K562 (cell line): ENCODE data around the gene DGKZ. TPM values are rescaled to one million over a fixed set of nuclear protein-coding genes. Genes with fewer than 3 reads are reported as not detected.

Experiments used
- CBX5 ChIP-seq: IDR thresholded peaks from 2 replicates; pipeline ENCODE4 v1.6.1; 2014; ENCODE audit warnings: low read depth, borderline replicate concordance
- ELF1 ChIP-seq: fragments of 200-800 bp; sonication (Bioruptor generic); IDR thresholded peaks from 2 replicates; pipeline ENCODE4 v1.6.1; 2016; ENCODE audit warnings: missing genetic modification characterization, missing compliant biosample characterization
- EP400 ChIP-seq: fragments of 450-650 bp; IDR thresholded peaks from 2 replicates; pipeline ENCODE4 v1.6.1; 2017; ENCODE audit warnings: antibody characterized with exemption, mild to moderate bottlenecking, moderate library complexity
- ETV6 ChIP-seq, 3 experiments: fragments of 150-350 bp in 1 of 3; sonication (generic) in 1 of 3; formaldehyde crosslinking in 1 of 3; IDR thresholded peaks; 2 replicates each; pipeline versions ENCODE4 v1.6.1 to v1.8.0; 2014 to 2022; ENCODE audit warnings: borderline replicate concordance in 2 of 3, low read depth in 2 of 3, antibody characterized with exemption in 1 of 3, low read length in 1 of 3, mild to moderate bottlenecking in 1 of 3, missing genetic modification reagents in 1 of 3
- GABPA ChIP-seq: fragments of 200-800 bp; sonication (Bioruptor generic); conservative IDR thresholded peaks from 2 replicates; pipeline ENCODE4 v1.6.1; 2016; ENCODE audit warnings: low read depth, missing genetic modification characterization, missing compliant biosample characterization
- HMG20B ChIP-seq: fragments of 250-450 bp; sonication (Bioruptor Pico); IDR thresholded peaks from 2 replicates; pipeline ENCODE4 v1.5.0; 2021; ENCODE audit warnings: mild to moderate bottlenecking
- ID3 ChIP-seq, 2 experiments: fragments of 250-450 bp in 1 of 2; fragments of 450-650 bp in 1 of 2; sonication (Bioruptor Pico) in 1 of 2; IDR thresholded peaks; 2 replicates each; pipeline versions ENCODE4 v1.6.1 to v1.8.0; 2016 to 2021; ENCODE audit warnings: mild to moderate bottlenecking in 2 of 2, moderate library complexity in 2 of 2, missing compliant biosample characterization in 1 of 2, missing genetic modification characterization in 1 of 2
- PHF8 ChIP-seq: fragments of 200-600 bp; sonication (generic); IDR thresholded peaks from 2 replicates; pipeline ENCODE4 v1.6.1; 2012; ENCODE audit warnings: mixed run types, mild to moderate bottlenecking, inconsistent platforms, low read length, moderate library complexity, borderline replicate concordance
- POLR2G ChIP-seq: fragments of 200-400 bp; formaldehyde crosslinking; IDR thresholded peaks from 2 replicates; pipeline ENCODE4 v1.6.1; 2017; ENCODE audit warnings: low read depth, mild to moderate bottlenecking, antibody characterized with exemption, low read length, moderate library complexity
- RFX1 ChIP-seq: fragments of 450-650 bp; IDR thresholded peaks from 2 replicates; pipeline ENCODE4 v1.6.1; 2016; ENCODE audit warnings: mild to moderate bottlenecking, moderate library complexity
- SMARCC2 ChIP-seq: fragments of 450-650 bp; IDR thresholded peaks from 2 replicates; pipeline ENCODE4 v1.6.1; 2017; ENCODE audit warnings: antibody characterized with exemption, moderate library complexity, mild to moderate bottlenecking, low read depth
- ZFP1 ChIP-seq: fragments of 450-650 bp; formaldehyde crosslinking; IDR thresholded peaks from 2 replicates; pipeline ENCODE4 v1.4.0; 2020; ENCODE audit warnings: mild to moderate bottlenecking, mixed read lengths
- ZNF408 ChIP-seq: fragments of 250-450 bp; sonication (Bioruptor Pico); IDR thresholded peaks from 2 replicates; pipeline ENCODE4 v1.4.0; 2020; ENCODE audit warnings: low read depth, mild to moderate bottlenecking, moderate library complexity
- polyA plus RNA-seq, 8 experiments: library from polyadenylated mRNA; depleted of rRNA in 4 of 8; stranded (reverse) in 5 of 8; unstranded in 3 of 8; fragments of >200 nt; fragmentation: Nextera tagmentation in 2 of 8; fragmentation: Illumina TruSeq in 1 of 8; extraction: Ambion mirVana in 2 of 8; extraction: Trizol in 1 of 8; gene quantifications; 2 replicates each; pipeline versions ENCODE4 v1.2.1 to v1.2.3, GENCODE V29; 2011 to 2014; ENCODE audit warnings: inconsistent platforms in 1 of 8, missing spikeins in 1 of 8
- total RNA-seq, 7 experiments: library from RNA; depleted of rRNA in 6 of 7; stranded (reverse); fragments of >200 nt in 6 of 7; fragmentation: Illumina TruSeq in 2 of 7; extraction: Trizol in 2 of 7; gene quantifications; 2 replicates each; pipeline versions ENCODE4 v1.2.1 to v1.2.3, GENCODE V29; 2011 to 2021; ENCODE audit warnings: low replicate concordance in 1 of 7
- TF ChIP-seq, protein P1 (sequence below): sonication (generic); formaldehyde crosslinking; IDR thresholded peaks from 2 replicates; pipeline ENCODE4 v1.9.0; 2022; ENCODE audit warnings: mild to moderate bottlenecking, missing genetic modification reagents
- TF ChIP-seq, protein P2 (sequence below): fragments of 450-650 bp; IDR thresholded peaks from 2 replicates; pipeline ENCODE4 v1.6.1; 2016; ENCODE audit warnings: mild to moderate bottlenecking
- TF ChIP-seq, protein P3 (sequence below): sonication (generic); formaldehyde crosslinking; IDR thresholded peaks from 2 replicates; pipeline ENCODE4 v1.8.1; 2023; ENCODE audit warnings: mild to moderate bottlenecking, missing genetic modification reagents

Gene DGKZ
- total and polyA plus RNA-seq, 9 of the 15 experiments (the other 6 are each of a cell fraction or from before 2014, with no cell fraction given): 0.51 to 100 (median 44.2) TPM

GRCh38 chr11:46345131-46345597 lies 2.1 kb upstream of the DGKZ start (continued):
- TF ChIP-seq, protein P1, sequence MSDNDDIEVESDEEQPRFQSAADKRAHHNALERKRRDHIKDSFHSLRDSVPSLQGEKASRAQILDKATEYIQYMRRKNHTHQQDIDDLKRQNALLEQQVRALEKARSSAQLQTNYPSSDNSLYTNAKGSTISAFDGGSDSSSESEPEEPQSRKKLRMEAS (CRISPR knock-in tag): 0 out of 2 replicates have a peak, but pooled peaks have one; percentile 15
- TF ChIP-seq, protein P2, sequence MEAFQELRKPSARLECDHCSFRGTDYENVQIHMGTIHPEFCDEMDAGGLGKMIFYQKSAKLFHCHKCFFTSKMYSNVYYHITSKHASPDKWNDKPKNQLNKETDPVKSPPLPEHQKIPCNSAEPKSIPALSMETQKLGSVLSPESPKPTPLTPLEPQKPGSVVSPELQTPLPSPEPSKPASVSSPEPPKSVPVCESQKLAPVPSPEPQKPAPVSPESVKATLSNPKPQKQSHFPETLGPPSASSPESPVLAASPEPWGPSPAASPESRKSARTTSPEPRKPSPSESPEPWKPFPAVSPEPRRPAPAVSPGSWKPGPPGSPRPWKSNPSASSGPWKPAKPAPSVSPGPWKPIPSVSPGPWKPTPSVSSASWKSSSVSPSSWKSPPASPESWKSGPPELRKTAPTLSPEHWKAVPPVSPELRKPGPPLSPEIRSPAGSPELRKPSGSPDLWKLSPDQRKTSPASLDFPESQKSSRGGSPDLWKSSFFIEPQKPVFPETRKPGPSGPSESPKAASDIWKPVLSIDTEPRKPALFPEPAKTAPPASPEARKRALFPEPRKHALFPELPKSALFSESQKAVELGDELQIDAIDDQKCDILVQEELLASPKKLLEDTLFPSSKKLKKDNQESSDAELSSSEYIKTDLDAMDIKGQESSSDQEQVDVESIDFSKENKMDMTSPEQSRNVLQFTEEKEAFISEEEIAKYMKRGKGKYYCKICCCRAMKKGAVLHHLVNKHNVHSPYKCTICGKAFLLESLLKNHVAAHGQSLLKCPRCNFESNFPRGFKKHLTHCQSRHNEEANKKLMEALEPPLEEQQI: no peak
- TF ChIP-seq CBX5: no peak
- TF ChIP-seq ELF1 (tag): peak; percentile 45; the same call in 1 of the 2 replicates
- TF ChIP-seq ZFP1: no peak
- 0 out of 4 replicates have a peak, but pooled peaks of 1 of the 2 experiments have one; percentile 17 for TF ChIP-seq ETV6 (IDR thresholded peaks at IDR 0.05; ENCODE audit: borderline replicate concordance in 1 of 2, low read depth in 2 of 2, low read length in 1 of 2)
- TF ChIP-seq ETV6 (CRISPR knock-in tag; IDR thresholded peaks at IDR 0.05; ENCODE audit: borderline replicate concordance): no peak
- TF ChIP-seq HMG20B (CRISPR knock-in tag): no peak
- peak; percentile 49; the same call in 1 of the 2 replicates for TF ChIP-seq PHF8
- no peak for TF ChIP-seq ZNF408 (CRISPR knock-in tag)
- no peak for TF ChIP-seq RFX1
- TF ChIP-seq EP400: no peak
- no peak for TF ChIP-seq SMARCC2
- 0 out of 2 replicates have a peak, but pooled peaks have one; percentile 36 for TF ChIP-seq POLR2G
- peak; percentile 23; the same call in 1 of the 2 replicates for TF ChIP-seq GABPA
- TF ChIP-seq, protein P3, sequence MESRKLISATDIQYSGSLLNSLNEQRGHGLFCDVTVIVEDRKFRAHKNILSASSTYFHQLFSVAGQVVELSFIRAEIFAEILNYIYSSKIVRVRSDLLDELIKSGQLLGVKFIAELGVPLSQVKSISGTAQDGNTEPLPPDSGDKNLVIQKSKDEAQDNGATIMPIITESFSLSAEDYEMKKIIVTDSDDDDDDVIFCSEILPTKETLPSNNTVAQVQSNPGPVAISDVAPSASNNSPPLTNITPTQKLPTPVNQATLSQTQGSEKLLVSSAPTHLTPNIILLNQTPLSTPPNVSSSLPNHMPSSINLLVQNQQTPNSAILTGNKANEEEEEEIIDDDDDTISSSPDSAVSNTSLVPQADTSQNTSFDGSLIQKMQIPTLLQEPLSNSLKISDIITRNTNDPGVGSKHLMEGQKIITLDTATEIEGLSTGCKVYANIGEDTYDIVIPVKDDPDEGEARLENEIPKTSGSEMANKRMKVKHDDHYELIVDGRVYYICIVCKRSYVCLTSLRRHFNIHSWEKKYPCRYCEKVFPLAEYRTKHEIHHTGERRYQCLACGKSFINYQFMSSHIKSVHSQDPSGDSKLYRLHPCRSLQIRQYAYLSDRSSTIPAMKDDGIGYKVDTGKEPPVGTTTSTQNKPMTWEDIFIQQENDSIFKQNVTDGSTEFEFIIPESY (CRISPR knock-in tag): 0 out of 2 replicates have a peak, but pooled peaks have one; percentile 13
- TF ChIP-seq ID3 (CRISPR knock-in tag; IDR thresholded peaks at IDR 0.05): no peak
- TF ChIP-seq ID3 (tag; IDR thresholded peaks at IDR 0.05): no peak
